Measurements from ENCODE around the gene FARSA. TPM values are rescaled to one million over a fixed set of nuclear protein-coding genes. Genes with fewer than 3 reads are reported as not detected.
A peak's percentile ranks its signal among the peaks of the same experiment; 100 is the strongest.

The FARSA gene
- total and polyA plus RNA-seq, 2 of the 8 experiments (the other 6 are each of a cell fraction or from before 2014, with no cell fraction given) = 61.0 to 103 TPM

DNA sequence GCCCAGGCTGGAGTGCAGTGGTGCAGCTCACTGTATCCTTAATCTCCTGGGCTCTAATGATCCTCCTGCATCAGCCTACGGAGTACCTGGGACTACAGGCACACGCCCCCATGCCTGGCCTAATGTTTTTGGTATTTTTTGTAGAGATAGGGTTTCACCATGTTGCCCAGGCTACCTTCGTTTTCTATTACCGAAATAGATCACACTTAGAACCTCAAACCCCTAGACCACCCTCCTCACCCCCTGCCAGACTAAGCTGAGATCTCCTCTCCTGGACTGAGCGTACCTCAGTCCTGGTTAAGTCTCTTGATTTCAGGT, 46.9 kb downstream of the FARSA start:
- DNase-seq (ENCODE audit: low read depth in 1 of 2, low spot score in 2 of 2) = no peak
- ChIA-PET CTCF (ENCODE audit: partially characterized antibody) (interaction anchor here (0.6 to 2.3 kb wide), 10 partner anchors 10 to 268 kb away, joined by 3 to 7 read pairs (median 3); partner anchors contain the start of gene CALR), POLR2A (ENCODE audit: partially characterized antibody) (interaction anchor here (0.7 to 12.3 kb wide), 15 partner anchors 6 to 95 kb away, joined by 3 to 110 read pairs (median 5); partner anchors contain the start of genes CALR, FARSA, GADD45GIP1 and GCDH)
- TF ChIP-seq TAF1 (IDR thresholded peaks at IDR 0.05; ENCODE audit: low read depth, low read length) = no peak
- H3K36me3 ChIP-seq (ENCODE audit: control insufficient read depth in 2 of 4, insufficient read depth in 4 of 4, low read length in 3 of 4) = no peaks in the 10 kb centered on the region
- H3K56ac ChIP-seq (replicated peaks; ENCODE audit: insufficient read length, low read depth, low read length) = no peak overlapping the region
- no peak overlapping the region for H3K18ac ChIP-seq (ENCODE audit: extremely low read depth, low read length)
- peak overlapping the region in 1 of 4 experiments; percentile 75; a peak in 1 of 8 replicates for H3K4me3 ChIP-seq (ENCODE audit: extremely low read depth in 1 of 4, insufficient read depth in 2 of 4, low read depth in 3 of 4, low read length in 4 of 4)
- H4K8ac ChIP-seq (ENCODE audit: extremely low read depth, insufficient read depth, low read length) = peak overlapping the region; percentile 71; the same call in 1 of the 2 replicates
- no peak overlapping the region for H2AK5ac ChIP-seq (ENCODE audit: low read depth, low read length)
- H2BK15ac ChIP-seq (ENCODE audit: low read length) = peak overlapping the region; percentile 61; the same call in 1 of the 2 replicates
- 0 out of 2 replicates have a peak, but pooled peaks cover under 1% of the 10 kb centered on the region for H3K79me1 ChIP-seq (ENCODE audit: low read depth, low read length)
- peaks cover 14% of the 10 kb centered on the region; the same call in 1 of the 2 replicates for H3K23me2 ChIP-seq (ENCODE audit: low read depth, low read length)
- peaks cover 0 to 5% of the 10 kb centered on the region in 2 experiments for H4K20me1 ChIP-seq (replicated peaks in 1 of 2; ENCODE audit: control insufficient read depth in 1 of 2, insufficient read depth in 2 of 2, low read length in 2 of 2)
- H3K27me3 ChIP-seq (replicated peaks in 1 of 4; ENCODE audit: control insufficient read depth in 3 of 4, extremely low read depth in 1 of 4, insufficient read depth in 3 of 4, low read length in 3 of 4) = peaks cover 0 to 9% (median 4%) of the 10 kb centered on the region in 4 experiments; a peak in 4 of 7 replicates
- peak overlapping the region; percentile 75 to 97; a peak in 2 of 4 replicates for H3K4me2 ChIP-seq (ENCODE audit: insufficient read depth in 1 of 2, low read depth in 2 of 2, low read length in 2 of 2)
- no peak overlapping the region for H2BK5ac ChIP-seq (ENCODE audit: low read depth, low read length)
- H3K9me3 ChIP-seq (ENCODE audit: insufficient read depth in 2 of 2, low read depth in 1 of 2, low read length in 1 of 2) = no peaks in the 10 kb centered on the region; a peak in 2 of 4 replicates
- no peak overlapping the region for H2BK120ac ChIP-seq (replicated peaks; ENCODE audit: low read depth, low read length)
- H3K4me1 ChIP-seq (replicated peaks in 1 of 4; ENCODE audit: control insufficient read depth in 3 of 4, insufficient read depth in 4 of 4, low read length in 3 of 4) = peaks cover 0 to 7% (median 4%) of the 10 kb centered on the region in 4 experiments; a peak in 5 of 7 replicates
- H3K79me2 ChIP-seq (ENCODE audit: control insufficient read depth in 1 of 2, insufficient read depth in 2 of 2, low read length in 2 of 2) = peaks cover 0 to 6% of the 10 kb centered on the region in 2 experiments; a peak in 1 of 4 replicates
- no peak overlapping the region for H3K14ac ChIP-seq (ENCODE audit: insufficient read length)
- no peak overlapping the region for H4K5ac ChIP-seq (ENCODE audit: insufficient read length, low read depth, low read length)
- WGBS, 2 experiments (ENCODE audit: extremely low coverage in 1 of 2, insufficient coverage in 1 of 2, insufficient read length in 1 of 2, insufficient replicate concordance in 2 of 2, low coverage in 1 of 2, low lambda C conversion rate in 2 of 2, missing lambda C conversion rate in 1 of 2) = 87% methylated on average over 5 of the region's 5 CpGs; no CpG with 5 or more reads in 1 of the 2 experiments
- 0 out of 2 replicates have a peak overlapping the region, but pooled peaks have one; percentile 39 for H2BK12ac ChIP-seq (ENCODE audit: low read depth, low read length)
- H4K91ac ChIP-seq (replicated peaks; ENCODE audit: insufficient read length, low read length) = no peak overlapping the region
- no peak overlapping the region for H2BK20ac ChIP-seq (ENCODE audit: low read length)
- no peak overlapping the region for H2AFZ ChIP-seq (ENCODE audit: low read length)
- no peak overlapping the region for H3K27ac ChIP-seq (ENCODE audit: low read depth, low read length)
- FAIRE-seq = no peak
- no peak overlapping the region for H3K4ac ChIP-seq (replicated peaks; ENCODE audit: insufficient read length, low read depth, low read length)
- no peak overlapping the region for H3K9ac ChIP-seq (replicated peaks in 1 of 4; ENCODE audit: extremely low read depth in 1 of 4, low read depth in 3 of 4, low read length in 3 of 4)
- no peak overlapping the region for H3K23ac ChIP-seq (ENCODE audit: insufficient read length)
